ENCODE data around the gene PHETA2. TPM values are rescaled to one million over a fixed set of nuclear protein-coding genes. Genes with fewer than 3 reads are reported as not detected.

PHETA2 gene
- not detected in 5 replicates for total RNA-seq (2022; extraction: Qiagen RNA extraction; ENCODE audit: low read depth)

GRCh38 chr22:42074132-42074811, at the start of gene PHETA2:
TSS of gene PHETA2 (plus strand) at chr22:42074248. CDS start at chr22:42077294, 3,046 bp downstream.

GRCh38 chr22:42070517-42071422, 3.3 kb upstream of the PHETA2 start, which contains the start of gene NAGA:
TSS of gene NAGA (minus strand) at chr22:42070812. CDS start at chr22:42070297, 515 bp downstream.

GRCh38 chr22:42079319-42080251, 5.5 kb downstream of the PHETA2 start, which contains the start of gene SMDT1:
TSS of gene SMDT1 (plus strand) at chr22:42079700. CDS start at chr22:42079769, 69 bp downstream.

GRCh38 chr22:42090596-42091454, 16.8 kb downstream of the PHETA2 start, which contains the start of gene NDUFA6:
TSS of gene NDUFA6 (minus strand) at chr22:42090772. CDS start at chr22:42090744, 28 bp downstream.

Other genes with a start within 250 kb of the PHETA2 start
- gene SREBF2, start 241.1 kb upstream of the PHETA2 start, total RNA-seq (2022; extraction: Qiagen RNA extraction; ENCODE audit: low read depth), result 22.8 to 31.3 TPM (median 29.8 TPM) in 5 replicates
- gene SHISA8, start 159.2 kb upstream of the PHETA2 start, total RNA-seq (2022; extraction: Qiagen RNA extraction; ENCODE audit: low read depth), result 0.21 to 0.40 TPM (median 0.27 TPM) in 4 of 5 replicates, not detected in the other
- gene TNFRSF13C, start 147.4 kb upstream of the PHETA2 start, total RNA-seq (2022; extraction: Qiagen RNA extraction; ENCODE audit: low read depth), result 0.15 to 0.29 TPM (median 0.22 TPM) in 5 replicates
- gene CENPM, start 127.1 kb upstream of the PHETA2 start, total RNA-seq (2022; extraction: Qiagen RNA extraction; ENCODE audit: low read depth), result 29.6 to 42.1 TPM (median 36.4 TPM) in 5 replicates
- 0.72 to 1.3 TPM (median 1.0 TPM) in 5 replicates for gene SEPTIN3, start 104.8 kb upstream of the PHETA2 start, total RNA-seq (2022; extraction: Qiagen RNA extraction; ENCODE audit: low read depth)
- gene WBP2NL, start 75.5 kb upstream of the PHETA2 start, total RNA-seq (2022; extraction: Qiagen RNA extraction; ENCODE audit: low read depth), result 0.30 TPM in 1 of 5 replicates, not detected in the others
- gene NAGA, start 3.4 kb upstream of the PHETA2 start, total RNA-seq (2022; extraction: Qiagen RNA extraction; ENCODE audit: low read depth), result 6.1 to 7.4 TPM (median 6.6 TPM) in 5 replicates
- 23.7 to 49.4 TPM (median 40.9 TPM) in 5 replicates for gene SMDT1, start 5.5 kb downstream of the PHETA2 start, total RNA-seq (2022; extraction: Qiagen RNA extraction; ENCODE audit: low read depth)
- gene NDUFA6, start 16.5 kb downstream of the PHETA2 start, total RNA-seq (2022; extraction: Qiagen RNA extraction; ENCODE audit: low read depth), result 60.8 to 71.7 TPM (median 67.1 TPM) in 5 replicates
- 0.40 to 0.91 TPM (median 0.55 TPM) in 5 replicates for gene CYP2D6, start 56.6 kb downstream of the PHETA2 start, total RNA-seq (2022; extraction: Qiagen RNA extraction; ENCODE audit: low read depth)
- 10.9 to 15.4 TPM (median 13.5 TPM) in 5 replicates for gene TCF20, start 196.4 kb downstream of the PHETA2 start, total RNA-seq (2022; extraction: Qiagen RNA extraction; ENCODE audit: low read depth)

Data from A549 treated with GW870086 at 1 μM for 4 hours (cell line).